B cell (primary cell): ENCODE data around the gene TUT7.

Source experiments
- EZH2 ChIP-seq: IDR thresholded peaks from 2 replicates; pipeline ENCODE4 v1.6.1; 2012; ENCODE audit warnings: borderline replicate concordance, low read depth, mild to moderate bottlenecking, moderate library complexity, low read length; ENCODE audit not compliant: insufficient read depth, poor library complexity, severe bottlenecking
- TF ChIP-seq, protein P1 (sequence below): fragments of 200-600 bp; IDR thresholded peaks from one replicate; pipeline ENCODE4 v1.8.0; 2022; ENCODE audit warnings: antibody characterized with exemption, mild to moderate bottlenecking

DNA sequence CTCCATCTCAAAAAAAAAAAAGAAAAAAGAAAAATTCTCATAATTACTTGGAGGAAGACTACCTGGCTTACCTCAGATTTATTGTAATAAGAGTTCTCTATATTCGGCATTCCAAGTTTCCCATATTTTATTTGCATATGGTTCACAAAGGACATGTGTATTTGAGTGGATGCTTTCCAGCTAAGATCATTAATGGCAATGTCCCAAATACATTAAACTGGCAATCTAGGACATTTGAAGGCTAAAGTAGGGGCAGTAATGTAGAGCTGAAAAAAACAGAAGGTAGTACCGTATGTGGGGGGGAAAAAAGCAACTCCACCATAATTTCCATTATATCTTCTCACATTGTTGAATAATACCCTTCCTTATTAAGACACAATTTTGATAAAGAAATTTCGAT, 4.9 kb downstream of the TUT7 start:
- TF ChIP-seq, protein P1, sequence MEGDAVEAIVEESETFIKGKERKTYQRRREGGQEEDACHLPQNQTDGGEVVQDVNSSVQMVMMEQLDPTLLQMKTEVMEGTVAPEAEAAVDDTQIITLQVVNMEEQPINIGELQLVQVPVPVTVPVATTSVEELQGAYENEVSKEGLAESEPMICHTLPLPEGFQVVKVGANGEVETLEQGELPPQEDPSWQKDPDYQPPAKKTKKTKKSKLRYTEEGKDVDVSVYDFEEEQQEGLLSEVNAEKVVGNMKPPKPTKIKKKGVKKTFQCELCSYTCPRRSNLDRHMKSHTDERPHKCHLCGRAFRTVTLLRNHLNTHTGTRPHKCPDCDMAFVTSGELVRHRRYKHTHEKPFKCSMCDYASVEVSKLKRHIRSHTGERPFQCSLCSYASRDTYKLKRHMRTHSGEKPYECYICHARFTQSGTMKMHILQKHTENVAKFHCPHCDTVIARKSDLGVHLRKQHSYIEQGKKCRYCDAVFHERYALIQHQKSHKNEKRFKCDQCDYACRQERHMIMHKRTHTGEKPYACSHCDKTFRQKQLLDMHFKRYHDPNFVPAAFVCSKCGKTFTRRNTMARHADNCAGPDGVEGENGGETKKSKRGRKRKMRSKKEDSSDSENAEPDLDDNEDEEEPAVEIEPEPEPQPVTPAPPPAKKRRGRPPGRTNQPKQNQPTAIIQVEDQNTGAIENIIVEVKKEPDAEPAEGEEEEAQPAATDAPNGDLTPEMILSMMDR = no peak
- TF ChIP-seq EZH2 = no peak
